Neural progenitor cell (in vitro differentiated cells): ENCODE data around the gene ADAM17. TPM values are rescaled to one million over a fixed set of nuclear protein-coding genes. Genes with fewer than 3 reads are reported as not detected.

Source experiments
- DNase-seq: peaks from one replicate; pipeline ENCODE4 v3.0.0-alpha.2; 2016; ENCODE audit warnings: low spot score
- H2AFZ ChIP-seq: fragments of 200-600 bp; sonication (generic); replicated peaks from 2 replicates; pipeline ENCODE4 v1.6.1; 2016; ENCODE audit warnings: antibody characterized with exemption
- H3F3A ChIP-seq: fragments of 200-600 bp; sonication (generic); 2 replicates; pipeline ENCODE4 v1.6.1; 2016; ENCODE audit warnings: antibody characterized with exemption, low read depth
- H3K27ac ChIP-seq: fragments of 200-600 bp; sonication (generic); 2 replicates; pipeline ENCODE4 v1.5.1; 2016; ENCODE audit warnings: mild to moderate bottlenecking
- H3K27me3 ChIP-seq: fragments of 200-600 bp; sonication (generic); 2 replicates; pipeline ENCODE4 v1.6.1; 2016; ENCODE audit warnings: mild to moderate bottlenecking, moderate library complexity
- H3K36me3 ChIP-seq: fragments of 200-600 bp; sonication (generic); 2 replicates; pipeline ENCODE4 v1.5.1; 2016
- H3K4me1 ChIP-seq: fragments of 200-600 bp; sonication (generic); 2 replicates; pipeline ENCODE4 v1.6.1; 2016; ENCODE audit warnings: mixed run types
- H3K4me2 ChIP-seq: fragments of 200-600 bp; sonication (generic); 2 replicates; pipeline ENCODE4 v1.6.1; 2016
- H3K4me3 ChIP-seq: fragments of 200-600 bp; sonication (generic); 2 replicates; pipeline ENCODE4 v1.5.1; 2016
- H3K79me2 ChIP-seq: fragments of 200-600 bp; sonication (generic); 2 replicates; pipeline ENCODE4 v1.6.1; 2016; ENCODE audit warnings: low read depth
- H3K9ac ChIP-seq: fragments of 200-600 bp; sonication (generic); 2 replicates; pipeline ENCODE4 v1.6.1; 2016
- H3K9me3 ChIP-seq: fragments of 200-600 bp; sonication (generic); 2 replicates; pipeline ENCODE4 v1.5.1; 2016; ENCODE audit warnings: low read depth
- H4K20me1 ChIP-seq: fragments of 200-600 bp; sonication (generic); 2 replicates; pipeline ENCODE4 v1.6.1; 2016; ENCODE audit warnings: low read depth
- H3K27ac Mint-ChIP-seq: 3 replicates; pipeline ENCODE4 v1.8.0; 2021; ENCODE audit warnings: mixed read lengths
- H3K27me3 Mint-ChIP-seq: 2 replicates; pipeline ENCODE4 v1.8.0; 2022; ENCODE audit warnings: low read depth, mild to moderate bottlenecking, inconsistent platforms, moderate library complexity, mixed read lengths; ENCODE audit not compliant: insufficient read depth
- H3K36me3 Mint-ChIP-seq: 3 replicates; pipeline ENCODE4 v1.8.0; 2021; ENCODE audit warnings: mixed read lengths
- H3K4me1 Mint-ChIP-seq: 3 replicates; pipeline ENCODE4 v1.8.0; 2021; ENCODE audit warnings: mixed read lengths
- H3K4me3 Mint-ChIP-seq: 3 replicates; pipeline ENCODE4 v1.8.0; 2021; ENCODE audit warnings: mild to moderate bottlenecking, moderate library complexity, mixed read lengths
- H3K9me3 Mint-ChIP-seq: 3 replicates; pipeline ENCODE4 v1.8.0; 2020; ENCODE audit warnings: mixed read lengths
- EZH2 ChIP-seq: fragments of 200-600 bp; sonication (generic); IDR thresholded peaks from 2 replicates; pipeline ENCODE4 v1.6.1; 2017; ENCODE audit warnings: antibody characterized with exemption, mild to moderate bottlenecking, moderate library complexity
- EZH2phosphoT487 ChIP-seq: fragments of 200-600 bp; sonication (generic); IDR thresholded peaks from 2 replicates; pipeline ENCODE4 v1.6.1; 2017; ENCODE audit warnings: antibody characterized with exemption
- total RNA-seq: library from RNA; depleted of rRNA; stranded (reverse); fragments of >200 nt; gene quantifications from 2 replicates; pipeline ENCODE4 v1.2.3, GENCODE V29; 2015; ENCODE audit warnings: low replicate concordance
- TF ChIP-seq, protein P1 (sequence below): fragments of 200-600 bp; sonication (generic); IDR thresholded peaks from 2 replicates; pipeline ENCODE4 v1.5.1; 2017; ENCODE audit warnings: antibody characterized with exemption, mild to moderate bottlenecking

The ADAM17 gene
- total RNA-seq, 1 donor from 2014 or later: 72.1 TPM

DNA sequence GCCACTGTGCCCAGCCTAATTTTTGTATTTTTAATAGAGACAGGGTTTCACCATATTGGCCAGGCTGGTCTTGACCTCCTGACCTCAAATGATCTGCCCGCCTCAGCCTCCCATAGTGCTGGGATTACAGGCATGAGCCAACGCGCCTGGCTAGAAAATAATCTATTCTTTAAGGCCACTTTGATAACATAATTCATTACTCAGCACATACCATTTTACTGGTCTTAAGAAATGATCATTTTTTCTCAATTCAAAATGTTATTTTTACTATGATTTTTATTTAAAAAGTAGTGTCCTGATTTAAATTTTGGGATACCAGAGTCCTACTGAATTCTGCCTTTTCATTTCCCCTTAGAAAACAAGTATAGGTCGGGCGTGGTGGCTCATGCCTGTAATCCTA is 27.0 kb upstream of the ADAM17 start:
- no peaks in the 10 kb centered on the region for H3K27me3 ChIP-seq
- H3K9me3 ChIP-seq: no peaks in the 10 kb centered on the region
- Mint-ChIP-seq H3K27me3 (peaks cover 2% of the 10 kb centered on the region), H3K9me3 (no peaks in the 10 kb centered on the region), H3K4me1 (peaks cover 2% of the 10 kb centered on the region), H3K36me3 (peaks cover 22% of the 10 kb centered on the region), H3K4me3 (no peak overlapping the region), H3K27ac (no peak overlapping the region)
- H3K4me1 ChIP-seq: no peaks in the 10 kb centered on the region
- peaks cover 32% of the 10 kb centered on the region for H4K20me1 ChIP-seq
- peaks cover 15% of the 10 kb centered on the region for H3K79me2 ChIP-seq
- H3K4me3 ChIP-seq: no peak overlapping the region
- no peak overlapping the region for H3K4me2 ChIP-seq
- H3K36me3 ChIP-seq: peaks cover 33% of the 10 kb centered on the region
- no peak overlapping the region for H3K27ac ChIP-seq
- no peak for DNase-seq
- no peak overlapping the region for H2AFZ ChIP-seq
- no peak overlapping the region for H3K9ac ChIP-seq
- TF ChIP-seq, protein P1, sequence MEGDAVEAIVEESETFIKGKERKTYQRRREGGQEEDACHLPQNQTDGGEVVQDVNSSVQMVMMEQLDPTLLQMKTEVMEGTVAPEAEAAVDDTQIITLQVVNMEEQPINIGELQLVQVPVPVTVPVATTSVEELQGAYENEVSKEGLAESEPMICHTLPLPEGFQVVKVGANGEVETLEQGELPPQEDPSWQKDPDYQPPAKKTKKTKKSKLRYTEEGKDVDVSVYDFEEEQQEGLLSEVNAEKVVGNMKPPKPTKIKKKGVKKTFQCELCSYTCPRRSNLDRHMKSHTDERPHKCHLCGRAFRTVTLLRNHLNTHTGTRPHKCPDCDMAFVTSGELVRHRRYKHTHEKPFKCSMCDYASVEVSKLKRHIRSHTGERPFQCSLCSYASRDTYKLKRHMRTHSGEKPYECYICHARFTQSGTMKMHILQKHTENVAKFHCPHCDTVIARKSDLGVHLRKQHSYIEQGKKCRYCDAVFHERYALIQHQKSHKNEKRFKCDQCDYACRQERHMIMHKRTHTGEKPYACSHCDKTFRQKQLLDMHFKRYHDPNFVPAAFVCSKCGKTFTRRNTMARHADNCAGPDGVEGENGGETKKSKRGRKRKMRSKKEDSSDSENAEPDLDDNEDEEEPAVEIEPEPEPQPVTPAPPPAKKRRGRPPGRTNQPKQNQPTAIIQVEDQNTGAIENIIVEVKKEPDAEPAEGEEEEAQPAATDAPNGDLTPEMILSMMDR: no peak
- no peak for TF ChIP-seq EZH2
- H3F3A ChIP-seq: peaks cover 28% of the 10 kb centered on the region

DNA sequence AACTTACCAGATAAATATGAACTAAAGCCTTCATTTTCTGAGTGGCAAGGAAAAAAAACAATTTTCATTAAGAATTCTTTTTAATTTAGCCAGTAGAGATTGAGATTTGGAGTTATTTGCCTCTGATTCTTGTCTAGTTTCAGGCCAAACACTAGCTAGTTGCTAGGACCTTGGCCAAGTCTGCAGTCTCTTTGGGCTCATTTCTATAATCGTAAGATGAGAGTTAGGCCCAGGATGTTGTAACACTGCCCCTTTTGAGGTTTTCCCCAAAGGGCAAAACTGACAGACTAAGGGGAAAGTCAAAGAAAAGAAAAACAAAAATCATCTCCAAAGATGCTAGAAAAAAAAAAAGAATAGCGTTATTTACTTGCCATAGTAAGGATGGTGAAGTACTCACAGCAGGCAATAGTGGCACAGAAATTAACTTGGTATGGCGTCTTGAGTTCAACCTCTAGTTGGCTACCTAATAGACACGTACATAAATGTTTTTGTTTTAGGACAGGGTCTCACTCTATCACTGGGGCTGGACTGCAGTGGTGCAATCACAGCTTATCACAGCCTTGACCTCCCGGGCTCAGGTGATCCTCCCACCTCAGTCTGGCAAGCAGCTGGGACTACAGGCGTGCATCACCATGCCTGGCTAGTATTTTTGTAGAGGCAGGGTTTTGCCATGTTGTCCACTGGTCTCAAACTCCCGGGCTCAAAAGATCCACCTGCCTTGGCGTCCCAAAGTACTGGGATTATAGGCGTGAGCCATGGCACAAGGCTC is 23.0 kb upstream of the ADAM17 start:
- Histone ChIP-seq H3K79me2 (no peaks in the 10 kb centered on the region), H3K4me1 (no peaks in the 10 kb centered on the region), H3K27ac (no peak overlapping the region), H3K4me2 (no peak overlapping the region), H4K20me1 (peaks cover 8% of the 10 kb centered on the region), H3K36me3 (peaks cover 4% of the 10 kb centered on the region), H3K4me3 (no peak overlapping the region), H3K27me3 (no peaks in the 10 kb centered on the region), H2AFZ (no peak overlapping the region), H3K9me3 (no peaks in the 10 kb centered on the region), H3F3A (peaks cover 26% of the 10 kb centered on the region), H3K9ac (no peak overlapping the region)
- TF ChIP-seq, protein P1: no peak
- H3K36me3 Mint-ChIP-seq: peaks cover 6% of the 10 kb centered on the region
- H3K9me3 Mint-ChIP-seq: no peaks in the 10 kb centered on the region
- H3K4me1 Mint-ChIP-seq: no peaks in the 10 kb centered on the region
- peaks cover 4% of the 10 kb centered on the region for H3K27me3 Mint-ChIP-seq
- no peak overlapping the region for H3K4me3 Mint-ChIP-seq
- no peak for DNase-seq
- no peak overlapping the region for H3K27ac Mint-ChIP-seq

DNA sequence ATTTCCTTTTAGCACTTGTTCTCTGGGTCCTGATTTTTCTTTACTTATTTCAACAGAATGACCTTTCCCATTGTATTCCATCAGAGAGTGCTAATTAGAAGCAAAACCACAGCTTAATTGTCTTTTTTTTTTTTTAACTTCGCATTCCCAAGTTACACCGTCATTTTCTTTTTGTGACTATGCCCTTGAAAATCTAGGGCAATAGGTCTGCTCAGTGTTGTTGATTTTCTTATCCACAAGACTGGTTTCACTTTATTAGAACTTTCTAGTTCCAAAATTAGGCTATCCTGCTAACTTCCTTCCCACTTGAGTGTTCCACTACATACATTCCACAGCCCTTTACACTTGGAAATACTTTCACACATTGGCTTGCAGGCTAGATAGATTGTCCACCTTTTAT is 18.7 kb upstream of the ADAM17 start:
- H3K36me3 ChIP-seq: no peaks in the 10 kb centered on the region
- H2AFZ ChIP-seq: no peak overlapping the region
- no peaks in the 10 kb centered on the region for H3K4me1 ChIP-seq
- H3K27me3 Mint-ChIP-seq: peaks cover 3% of the 10 kb centered on the region
- H3F3A ChIP-seq: peaks cover 5% of the 10 kb centered on the region
- H3K27me3 ChIP-seq: no peaks in the 10 kb centered on the region
- H3K36me3 Mint-ChIP-seq: peaks cover 2% of the 10 kb centered on the region
- H3K4me1 Mint-ChIP-seq: no peaks in the 10 kb centered on the region
- H3K4me3 ChIP-seq: no peak overlapping the region
- DNase-seq: no peak
- no peaks in the 10 kb centered on the region for H4K20me1 ChIP-seq
- H3K4me3 Mint-ChIP-seq: no peak overlapping the region
- H3K27ac ChIP-seq: no peak overlapping the region
- no peaks in the 10 kb centered on the region for H3K9me3 ChIP-seq
- H3K4me2 ChIP-seq: no peak overlapping the region
- no peaks in the 10 kb centered on the region for H3K79me2 ChIP-seq
- no peak overlapping the region for H3K9ac ChIP-seq
- no peak overlapping the region for H3K27ac Mint-ChIP-seq
- TF ChIP-seq, protein P1: no peak
- TF ChIP-seq EZH2phosphoT487: no peak
- no peak for TF ChIP-seq EZH2
- H3K9me3 Mint-ChIP-seq: no peaks in the 10 kb centered on the region
